ENCODE measurements around the gene MDN1. TPM values are rescaled to one million over a fixed set of nuclear protein-coding genes. Genes with fewer than 3 reads are reported as not detected.

Gene MDN1
- total and polyA plus RNA-seq, 2 of the 8 experiments (the other 6 are each of a cell fraction or from before 2014, with no cell fraction given): 53.5 to 179 TPM

DNA sequence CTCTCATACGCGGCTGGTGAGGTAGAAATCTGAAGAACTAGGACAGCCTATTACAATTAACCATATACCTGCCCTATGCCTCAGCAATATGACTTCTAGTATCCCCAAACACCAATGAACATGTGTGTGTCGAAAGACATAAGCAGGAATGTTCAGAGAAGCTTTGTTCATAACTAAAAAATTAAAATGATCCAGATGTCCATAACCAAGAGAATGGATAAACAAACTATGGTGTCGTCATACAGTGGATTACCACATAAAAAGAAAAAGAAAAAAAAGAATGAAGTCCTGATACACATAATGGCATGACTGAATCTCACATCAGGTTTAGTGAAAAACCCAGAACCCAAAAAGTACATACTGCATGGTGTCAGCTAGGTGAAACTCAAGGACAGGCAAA, 73.9 kb downstream of the MDN1 start:
- H4K91ac ChIP-seq (replicated peaks; ENCODE audit: insufficient read length, low read length): no peak overlapping the region
- no peak overlapping the region for H2AFZ ChIP-seq (ENCODE audit: low read length)
- no peaks in the 10 kb centered on the region for H4K20me1 ChIP-seq (replicated peaks in 1 of 2; ENCODE audit: control insufficient read depth in 1 of 2, insufficient read depth in 2 of 2, low read length in 2 of 2)
- H3K4ac ChIP-seq (replicated peaks; ENCODE audit: insufficient read length, low read depth, low read length): no peak overlapping the region
- H3K4me3 ChIP-seq (ENCODE audit: extremely low read depth in 1 of 4, insufficient read depth in 2 of 4, low read depth in 3 of 4, low read length in 4 of 4): no peak overlapping the region
- H3K4me1 ChIP-seq (replicated peaks in 1 of 4; ENCODE audit: control insufficient read depth in 3 of 4, insufficient read depth in 4 of 4, low read length in 3 of 4): no peaks in the 10 kb centered on the region
- H4K5ac ChIP-seq (ENCODE audit: insufficient read length, low read depth, low read length): no peak overlapping the region
- no peak overlapping the region for H3K18ac ChIP-seq (ENCODE audit: extremely low read depth, low read length)
- no peak overlapping the region for H3K56ac ChIP-seq (replicated peaks; ENCODE audit: insufficient read length, low read depth, low read length)
- H3K27me3 ChIP-seq (replicated peaks in 1 of 4; ENCODE audit: control insufficient read depth in 3 of 4, extremely low read depth in 1 of 4, insufficient read depth in 3 of 4, low read length in 3 of 4): no peaks in the 10 kb centered on the region
- H3K36me3 ChIP-seq (ENCODE audit: control insufficient read depth in 2 of 4, insufficient read depth in 4 of 4, low read length in 3 of 4): peaks cover 45 to 88% (median 73%) of the 10 kb centered on the region in 4 experiments
- no peaks in the 10 kb centered on the region for H3K79me1 ChIP-seq (ENCODE audit: low read depth, low read length)
- H3K23ac ChIP-seq (ENCODE audit: insufficient read length): no peak overlapping the region
- no peak overlapping the region for H2BK20ac ChIP-seq (ENCODE audit: low read length)
- no peak overlapping the region for H3K14ac ChIP-seq (ENCODE audit: insufficient read length)
- no peak for DNase-seq (ENCODE audit: low read depth in 1 of 2, low spot score in 2 of 2)
- no peak overlapping the region for H2BK12ac ChIP-seq (ENCODE audit: low read depth, low read length)
- ChIA-PET CTCF (ENCODE audit: partially characterized antibody) (no interaction called here), POLR2A (ENCODE audit: partially characterized antibody) (interaction anchor here (0.9 kb wide), 1 partner anchor 24 kb away, joined by 3 read pairs; no protein-coding TSS in a partner anchor)
- H3K9me3 ChIP-seq (ENCODE audit: insufficient read depth in 2 of 2, low read depth in 1 of 2, low read length in 1 of 2): no peaks in the 10 kb centered on the region
- no peak overlapping the region for H3K9ac ChIP-seq (replicated peaks in 1 of 4; ENCODE audit: extremely low read depth in 1 of 4, low read depth in 3 of 4, low read length in 3 of 4)
- H3K4me2 ChIP-seq (ENCODE audit: insufficient read depth in 1 of 2, low read depth in 2 of 2, low read length in 2 of 2): no peak overlapping the region
- no peak overlapping the region for H3K27ac ChIP-seq (ENCODE audit: low read depth, low read length)
- no peak overlapping the region for H2BK120ac ChIP-seq (replicated peaks; ENCODE audit: low read depth, low read length)
- no peak overlapping the region for H2AK5ac ChIP-seq (ENCODE audit: low read depth, low read length)
- FAIRE-seq: no peak
- 95% methylated on average over 4 of the region's 4 CpGs; no CpG with 5 or more reads in 1 of the 2 experiments for WGBS, 2 experiments (ENCODE audit: extremely low coverage in 1 of 2, insufficient coverage in 1 of 2, insufficient read length in 1 of 2, insufficient replicate concordance in 2 of 2, low coverage in 1 of 2, low lambda C conversion rate in 2 of 2, missing lambda C conversion rate in 1 of 2)
- no peaks in the 10 kb centered on the region for H3K23me2 ChIP-seq (ENCODE audit: low read depth, low read length)
- no peak overlapping the region for H4K8ac ChIP-seq (ENCODE audit: extremely low read depth, insufficient read depth, low read length)
- H2BK15ac ChIP-seq (ENCODE audit: low read length): no peak overlapping the region
- no peaks in the 10 kb centered on the region for H3K79me2 ChIP-seq (ENCODE audit: control insufficient read depth in 1 of 2, insufficient read depth in 2 of 2, low read length in 2 of 2)
- H2BK5ac ChIP-seq (ENCODE audit: low read depth, low read length): no peak overlapping the region
